HepG2 (cell line): ENCODE data around the gene KISS1R. TPM values are rescaled to one million over a fixed set of nuclear protein-coding genes. Genes with fewer than 3 reads are reported as not detected.

Experiments used
- BRD4 ChIP-seq: sonication (generic); formaldehyde crosslinking; IDR thresholded peaks from 2 replicates; pipeline ENCODE4 v1.4.0; 2020; ENCODE audit warnings: missing genetic modification reagents
- CREM ChIP-seq, 2 experiments: sonication (generic) in 1 of 2; formaldehyde crosslinking in 1 of 2; IDR thresholded peaks; 2 replicates each; pipeline versions ENCODE4 v1.4.0 to v1.6.1; 2016 to 2020; ENCODE audit warnings: antibody characterized with exemption in 1 of 2, mild to moderate bottlenecking in 1 of 2, missing genetic modification reagents in 1 of 2
- ELF1 ChIP-seq: sonication (generic); formaldehyde crosslinking; IDR thresholded peaks from 2 replicates; pipeline ENCODE4 v1.4.0; 2020; ENCODE audit warnings: missing genetic modification reagents
- HMG20B ChIP-seq: conservative IDR thresholded peaks from 2 replicates; pipeline ENCODE4 v1.6.1; 2016; ENCODE audit warnings: missing genetic modification reagents, missing compliant biosample characterization
- MAFK ChIP-seq, 2 experiments: IDR thresholded peaks in 1 of 2; conservative IDR thresholded peaks in 1 of 2; 2 replicates each; pipeline ENCODE4 v1.6.1; 2011; ENCODE audit warnings: improper control_type of control experiment in 2 of 2, low read length in 2 of 2
- POGK ChIP-seq: sonication (generic); formaldehyde crosslinking; conservative IDR thresholded peaks from 2 replicates; pipeline ENCODE4 v1.8.0; 2022; ENCODE audit warnings: mild to moderate bottlenecking, moderate library complexity, missing genetic modification reagents
- RBM39 ChIP-seq: fragments of 200-400 bp; formaldehyde crosslinking; IDR thresholded peaks from one replicate; pipeline ENCODE4 v1.6.1; 2018; ENCODE audit warnings: antibody characterized with exemption, mild to moderate bottlenecking, low read depth, low read length; ENCODE audit not compliant: poor library complexity, severe bottlenecking
- SMARCC2 ChIP-seq: fragments of 450-650 bp; IDR thresholded peaks from 2 replicates; pipeline ENCODE4 v1.6.1; 2017; ENCODE audit warnings: antibody characterized with exemption, mild to moderate bottlenecking
- THAP7 ChIP-seq: sonication (generic); formaldehyde crosslinking; IDR thresholded peaks from 2 replicates; pipeline ENCODE4 v1.8.1; 2023; ENCODE audit warnings: mild to moderate bottlenecking, missing genetic modification reagents
- ZBTB37 ChIP-seq: sonication (generic); formaldehyde crosslinking; IDR thresholded peaks from 2 replicates; pipeline ENCODE4 v1.4.0; 2020; ENCODE audit warnings: mild to moderate bottlenecking, missing genetic modification reagents
- ZMYM2 ChIP-seq: sonication (generic); formaldehyde crosslinking; IDR thresholded peaks from 2 replicates; pipeline ENCODE4 v1.8.0; 2022; ENCODE audit warnings: mild to moderate bottlenecking, missing genetic modification reagents
- ZNF235 ChIP-seq: sonication (generic); formaldehyde crosslinking; IDR thresholded peaks from 2 replicates; pipeline ENCODE4 v1.8.1; 2023; ENCODE audit warnings: mild to moderate bottlenecking, missing genetic modification reagents, borderline replicate concordance
- ZNF407 ChIP-seq: sonication (generic); formaldehyde crosslinking; IDR thresholded peaks from one replicate; pipeline ENCODE4 v1.5.1; 2020; ENCODE audit warnings: mild to moderate bottlenecking, missing genetic modification reagents; ENCODE audit errors: not compliant biosample characterization
- ZNF746 ChIP-seq: sonication (generic); formaldehyde crosslinking; IDR thresholded peaks from 2 replicates; pipeline ENCODE4 v1.8.0; 2022; ENCODE audit warnings: mild to moderate bottlenecking, missing genetic modification reagents
- polyA plus RNA-seq, 8 experiments: library from polyadenylated mRNA; depleted of rRNA in 3 of 8; stranded (reverse) in 7 of 8; unstranded in 1 of 8; fragments of >200 nt; fragmentation: Illumina TruSeq in 4 of 8; extraction: Trizol in 4 of 8; gene quantifications; 2 replicates each; pipeline versions ENCODE4 v1.2.1 to v1.2.3, GENCODE V29; 2011 to 2016; ENCODE audit warnings: low read depth in 4 of 8, missing spikeins in 1 of 8, mixed read lengths in 1 of 8; ENCODE audit not compliant: insufficient read depth in 1 of 8
- total RNA-seq, 5 experiments: library from RNA; depleted of rRNA; stranded (reverse); fragments of >200 nt; fragmentation: Illumina TruSeq; extraction: Trizol; gene quantifications; 2 replicates each; pipeline ENCODE4 v1.2.3, GENCODE V29; 2016; ENCODE audit warnings: low read depth in 1 of 5

Gene KISS1R
- total and polyA plus RNA-seq, 2 of the 13 experiments (the other 11 are each of a cell fraction or from before 2014, with no cell fraction given) = 1.1 to 10.2 TPM

GRCh38 chr19:917323-918151, at the start of gene KISS1R (continued):
- peak; percentile 62 for TF ChIP-seq POGK
- TF ChIP-seq RBM39 = no peak
- no peak for TF ChIP-seq ZNF407 (CRISPR knock-in tag)
- no peak for TF ChIP-seq ZNF235 (CRISPR knock-in tag)
- TF ChIP-seq HMG20B (CRISPR knock-in tag) = 0 out of 2 replicates have a peak, but pooled peaks have one; percentile 48
- no peak for TF ChIP-seq BRD4 (CRISPR knock-in tag)
- no peak for TF ChIP-seq SMARCC2
- no peak; the same call in 1 of the 2 replicates for TF ChIP-seq ZNF746
- peak; percentile 90; the same call in 1 of the 2 replicates for TF ChIP-seq THAP7 (CRISPR knock-in tag)
- no peak for TF ChIP-seq ZBTB37 (CRISPR knock-in tag)
- TF ChIP-seq ZMYM2 (CRISPR knock-in tag) = peak; percentile 78
- no peak for TF ChIP-seq MAFK (conservative IDR thresholded peaks at IDR 0.05 in 1 of 2, IDR thresholded peaks at IDR 0.05 in 1 of 2; ENCODE audit: low read length in 2 of 2)
- TF ChIP-seq CREM (IDR thresholded peaks at IDR 0.05) = no peak
- no peak for TF ChIP-seq CREM (CRISPR knock-in tag; IDR thresholded peaks at IDR 0.05)
- TF ChIP-seq ELF1 (CRISPR knock-in tag) = no peak; the same call in 1 of the 2 replicates
